ENCODE measurements around the gene HMG20B. TPM values are rescaled to one million over a fixed set of nuclear protein-coding genes. Genes with fewer than 3 reads are reported as not detected.

HMG20B gene
- total RNA-seq, 1 experiment from 2014 or later, result 186 TPM

DNA sequence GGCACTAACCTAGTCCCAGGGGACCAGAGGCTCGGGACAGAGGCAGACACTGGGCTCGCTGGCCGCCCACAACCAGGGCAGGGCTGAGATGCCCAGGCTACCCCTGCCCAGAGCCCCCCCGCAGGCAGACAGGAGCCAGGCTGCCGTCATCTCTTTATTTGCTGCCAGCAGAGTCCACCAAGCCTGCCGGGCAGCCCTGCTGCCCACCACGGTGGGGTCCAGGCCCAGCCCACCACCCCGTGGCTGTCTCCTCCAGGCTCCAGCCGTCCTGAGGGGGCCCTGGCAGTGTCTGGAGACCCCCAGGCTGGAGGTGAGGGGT, 28.7 kb upstream of the HMG20B start:
- no TSS peak for BruUV-seq (replicated peaks)
- Histone ChIP-seq H3K27me3 (ENCODE audit: insufficient read depth, low read length) (no peaks in the 10 kb centered on the region), H3K79me2 (ENCODE audit: insufficient read depth, low read length) (peaks cover 12% of the 10 kb centered on the region; the same call in 1 of the 2 replicates), H3K36me3 (ENCODE audit: control insufficient read depth in 1 of 2, insufficient read depth in 2 of 2, low read length in 2 of 2) (peaks cover 11 to 17% of the 10 kb centered on the region in 2 experiments), H3K4me3 (replicated peaks in 1 of 2; ENCODE audit: low read depth in 1 of 2, low read length in 2 of 2) (no peak overlapping the region), H3K9me2 (ENCODE audit: insufficient read depth) (no peaks in the 10 kb centered on the region), H3K4me2 (ENCODE audit: low read length) (no peak overlapping the region), H2AFZ (ENCODE audit: low read depth, low read length, poor library complexity, severe bottlenecking) (no peak overlapping the region), H3K9ac (ENCODE audit: low read length) (no peak overlapping the region), H4K20me1 (ENCODE audit: insufficient read depth) (peaks cover 5% of the 10 kb centered on the region; the same call in 1 of the 2 replicates), H3K27ac (ENCODE audit: low read depth, low read length) (no peak overlapping the region; the same call in 1 of the 2 replicates), H3K4me1 (ENCODE audit: control insufficient read depth in 1 of 2, insufficient read depth in 2 of 2, low read length in 2 of 2) (peaks cover 3 to 18% of the 10 kb centered on the region in 2 experiments; a peak in 3 of 4 replicates), H3K9me3 (ENCODE audit: control insufficient read depth in 1 of 2, insufficient read depth in 1 of 2, low read depth in 1 of 2, low read length in 2 of 2) (no peaks in the 10 kb centered on the region)
- RAD21 ChIA-PET (ENCODE audit: low non-redundant PET in 1 of 2, low total read pairs in 2 of 2, uncharacterized antibody in 2 of 2, unreplicated experiment in 2 of 2), result no interaction called here
- ATAC-seq (no peak), DNase-seq (ENCODE audit: low read depth, low spot score) (no peak)
- TF ChIP-seq FOSL1 (IDR thresholded peaks at IDR 0.05; ENCODE audit: low read depth) (no peak), ZNF274 (IDR thresholded peaks at IDR 0.05; ENCODE audit: low read depth, low read length) (no peak), ZFX (IDR thresholded peaks at IDR 0.05) (no peak), POLR2A (IDR thresholded peaks at IDR 0.05; ENCODE audit: borderline replicate concordance, extremely low read depth, insufficient read depth, insufficient read length) (no peak), CEBPB (IDR thresholded peaks at IDR 0.05; ENCODE audit: low read depth) (no peak), POLR2AphosphoS5 (IDR thresholded peaks at IDR 0.05; ENCODE audit: low read depth, low read length) (no peak), ELF1 (IDR thresholded peaks at IDR 0.05; ENCODE audit: borderline replicate concordance, low read depth) (no peak), JUND (IDR thresholded peaks at IDR 0.05) (no peak), SRF (IDR thresholded peaks at IDR 0.05; ENCODE audit: low read depth) (no peak)
- TF ChIP-seq, protein P1, sequence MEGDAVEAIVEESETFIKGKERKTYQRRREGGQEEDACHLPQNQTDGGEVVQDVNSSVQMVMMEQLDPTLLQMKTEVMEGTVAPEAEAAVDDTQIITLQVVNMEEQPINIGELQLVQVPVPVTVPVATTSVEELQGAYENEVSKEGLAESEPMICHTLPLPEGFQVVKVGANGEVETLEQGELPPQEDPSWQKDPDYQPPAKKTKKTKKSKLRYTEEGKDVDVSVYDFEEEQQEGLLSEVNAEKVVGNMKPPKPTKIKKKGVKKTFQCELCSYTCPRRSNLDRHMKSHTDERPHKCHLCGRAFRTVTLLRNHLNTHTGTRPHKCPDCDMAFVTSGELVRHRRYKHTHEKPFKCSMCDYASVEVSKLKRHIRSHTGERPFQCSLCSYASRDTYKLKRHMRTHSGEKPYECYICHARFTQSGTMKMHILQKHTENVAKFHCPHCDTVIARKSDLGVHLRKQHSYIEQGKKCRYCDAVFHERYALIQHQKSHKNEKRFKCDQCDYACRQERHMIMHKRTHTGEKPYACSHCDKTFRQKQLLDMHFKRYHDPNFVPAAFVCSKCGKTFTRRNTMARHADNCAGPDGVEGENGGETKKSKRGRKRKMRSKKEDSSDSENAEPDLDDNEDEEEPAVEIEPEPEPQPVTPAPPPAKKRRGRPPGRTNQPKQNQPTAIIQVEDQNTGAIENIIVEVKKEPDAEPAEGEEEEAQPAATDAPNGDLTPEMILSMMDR (IDR thresholded peaks at IDR 0.05 in 2 of 3, conservative IDR thresholded peaks at IDR 0.05 in 1 of 3; ENCODE audit: borderline replicate concordance in 1 of 3, insufficient read depth in 1 of 3, low read depth in 2 of 3, low read length in 2 of 3), result no peak
- TF ChIP-seq, protein P2, sequence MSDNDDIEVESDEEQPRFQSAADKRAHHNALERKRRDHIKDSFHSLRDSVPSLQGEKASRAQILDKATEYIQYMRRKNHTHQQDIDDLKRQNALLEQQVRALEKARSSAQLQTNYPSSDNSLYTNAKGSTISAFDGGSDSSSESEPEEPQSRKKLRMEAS (IDR thresholded peaks at IDR 0.05), result no peak
- TF ChIP-seq, protein P3, sequence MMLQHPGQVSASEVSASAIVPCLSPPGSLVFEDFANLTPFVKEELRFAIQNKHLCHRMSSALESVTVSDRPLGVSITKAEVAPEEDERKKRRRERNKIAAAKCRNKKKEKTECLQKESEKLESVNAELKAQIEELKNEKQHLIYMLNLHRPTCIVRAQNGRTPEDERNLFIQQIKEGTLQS (IDR thresholded peaks at IDR 0.05), result no peak
- CTCF ChIA-PET, result no interaction called here
- POLR2A ChIA-PET, result interaction anchor here (0.9 kb wide), 1 partner anchor 1097 kb away, joined by 3 read pairs; no protein-coding TSS in a partner anchor
- intact Hi-C loops (cut with micrococcal nuclease), result no loop called here

Measured in HCT116 (cell line).